ENCODE measurements around the gene PRPF38B. TPM values are rescaled to one million over a fixed set of nuclear protein-coding genes. Genes with fewer than 3 reads are reported as not detected.

Gene PRPF38B
- total RNA-seq, 4 donors from 2014 or later: 25.0 to 41.0 (median 29.8) TPM

- H3K27me3 ChIP-seq: no peaks in the 10 kb centered on the region
- no peak for TF ChIP-seq POLR2A (IDR thresholded peaks at IDR 0.05)
- no peak for TF ChIP-seq CTCF (IDR thresholded peaks at IDR 0.05)
- H3K4me3 ChIP-seq (replicated peaks in 1 of 3): no peak overlapping the region
- WGBS, 2 donors: 95 to 96% methylated on average over 4 of the region's 4 CpGs
- H3K9me3 ChIP-seq: no peaks in the 10 kb centered on the region
- peak overlapping the region in 1 of 3 donors; percentile 11 for H3K27ac ChIP-seq
- H3K4me1 ChIP-seq: peaks cover 0 to 3% of the 10 kb centered on the region in 2 donors
- no peaks in the 10 kb centered on the region for H3K36me3 ChIP-seq
- intact Hi-C loops (cut with DNase I): no loop called here
- DNase-seq: no peak
Measured at GRCh38 chr1:108646265-108646647, 45.9 kb upstream of the PRPF38B start.

GRCh38 chr1:108646648-108647269 lies 45.4 kb upstream of the PRPF38B start:
- WGBS, 2 donors: 88 to 90% methylated on average over 11 of the region's 11 CpGs

GRCh38 chr1:108653431-108654105 lies 38.5 kb upstream of the PRPF38B start:
- no peaks in the 10 kb centered on the region for H3K27me3 ChIP-seq
- no peaks in the 10 kb centered on the region for H3K4me1 ChIP-seq
- no peak for DNase-seq
- H3K4me3 ChIP-seq (replicated peaks in 1 of 3): no peak overlapping the region
- TF ChIP-seq CTCF (IDR thresholded peaks at IDR 0.05): no peak
- TF ChIP-seq POLR2A (IDR thresholded peaks at IDR 0.05): no peak
- no peaks in the 10 kb centered on the region for H3K36me3 ChIP-seq
- H3K9me3 ChIP-seq: no peaks in the 10 kb centered on the region
- intact Hi-C loops (cut with DNase I): no loop called here
- H3K27ac ChIP-seq: no peak overlapping the region
- 77 to 78% methylated on average over 2 of the region's 2 CpGs for WGBS, 2 donors

More at GRCh38 chr1:108646648-108647269, 45.4 kb upstream of the PRPF38B start:
- no peaks in the 10 kb centered on the region for H3K27me3 ChIP-seq
- DNase-seq: peak; percentile 34 to 40
- no peaks in the 10 kb centered on the region for H3K9me3 ChIP-seq
- TF ChIP-seq CTCF (IDR thresholded peaks at IDR 0.05): no peak
- no peak for TF ChIP-seq POLR2A (IDR thresholded peaks at IDR 0.05)
- peak overlapping the region; percentile 11 to 45 (median 26) for H3K27ac ChIP-seq
- no peak overlapping the region for H3K4me3 ChIP-seq (replicated peaks in 1 of 3)
- intact Hi-C loops (cut with DNase I): no loop called here
- H3K36me3 ChIP-seq: no peaks in the 10 kb centered on the region
- H3K4me1 ChIP-seq: peaks cover 0 to 3% of the 10 kb centered on the region in 2 donors

- H3K36me3 ChIP-seq: no peaks in the 10 kb centered on the region
- no peak overlapping the region for H3K27ac ChIP-seq
- no peak overlapping the region for H3K4me3 ChIP-seq (replicated peaks in 1 of 3)
- H3K9me3 ChIP-seq: no peaks in the 10 kb centered on the region
- DNase-seq: no peak
- intact Hi-C loops (cut with DNase I): no loop called here
- H3K4me1 ChIP-seq: peaks cover 0 to 4% of the 10 kb centered on the region in 2 donors
- 85 to 92% methylated on average over 5 of the region's 5 CpGs for WGBS, 2 donors
- no peaks in the 10 kb centered on the region for H3K27me3 ChIP-seq
- TF ChIP-seq CTCF (IDR thresholded peaks at IDR 0.05) (no peak), POLR2A (IDR thresholded peaks at IDR 0.05) (no peak)
Measured at GRCh38 chr1:108657356-108658080, 34.6 kb upstream of the PRPF38B start.

Data from thyroid gland (tissue), 4 donors.